GM19043 (cell line): Measurements from ENCODE around the gene CAMK2N1.

Experiments used
- ATAC-seq: cut with Tn5 transposase; IDR thresholded peaks from one replicate; pipeline ENCODE4 v1.9.1; 2021; ENCODE audit warnings: low read depth; ENCODE audit not compliant: unreplicated experiment

The CAMK2N1 gene

DNA sequence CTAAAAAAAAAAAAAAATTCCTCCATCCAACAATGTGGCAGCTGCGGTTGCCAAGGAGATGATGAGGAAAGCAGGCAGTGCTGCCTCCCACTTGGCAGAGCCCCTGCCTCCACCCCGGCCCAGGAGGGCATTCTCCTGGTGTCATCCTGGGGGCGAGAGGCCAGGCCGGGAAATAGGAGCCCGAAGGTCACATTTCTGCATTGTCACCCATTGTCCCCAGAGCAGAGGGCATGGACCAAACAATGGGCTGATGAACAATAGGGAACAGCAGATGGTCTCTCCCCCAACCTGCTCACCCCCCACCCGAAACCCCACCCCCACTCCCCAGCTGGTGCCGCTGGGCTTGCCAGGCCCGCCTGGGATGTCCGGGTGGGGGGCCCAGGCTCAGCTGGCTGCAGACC lies 37.3 kb downstream of the CAMK2N1 start:
- no peak for ATAC-seq

DNA sequence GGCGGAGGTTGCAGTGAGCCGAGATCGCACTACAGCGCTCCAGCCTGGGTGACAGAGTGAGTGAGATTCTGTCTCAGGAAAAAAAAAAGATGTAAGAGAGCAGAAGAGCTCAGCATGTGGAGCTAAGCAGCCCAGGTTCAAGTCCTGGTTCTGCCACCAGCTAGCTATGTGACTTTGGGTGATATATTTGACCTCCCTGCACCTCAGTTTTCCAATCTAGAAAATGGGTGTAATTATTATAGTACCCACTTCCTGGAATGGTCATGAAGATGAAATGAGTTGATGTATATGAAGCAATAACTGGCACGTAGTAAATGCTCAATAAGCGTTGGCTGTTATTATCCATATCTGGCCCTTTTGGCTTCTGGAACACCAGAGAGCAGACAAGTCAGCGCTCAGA lies 38.2 kb downstream of the CAMK2N1 start:
- ATAC-seq = no peak

DNA sequence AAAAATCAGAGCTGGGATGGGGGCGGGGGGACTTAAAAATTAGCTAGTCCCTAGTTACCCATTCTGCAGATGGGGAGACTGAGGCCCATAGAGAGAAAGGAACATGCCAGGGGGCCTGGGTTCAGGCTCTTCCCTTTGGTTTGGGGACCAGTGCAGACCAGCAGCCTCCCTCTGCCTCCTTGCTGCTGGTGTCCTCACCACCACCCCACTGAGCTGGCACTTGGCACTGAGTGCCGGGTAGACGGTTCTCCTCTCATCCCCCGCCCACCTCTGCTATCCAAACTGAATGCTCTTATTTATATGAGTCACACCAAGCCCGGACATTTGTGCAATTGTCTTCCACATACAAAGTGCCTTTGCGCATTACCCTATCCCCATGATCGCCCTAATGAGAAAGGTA lies 39.2 kb downstream of the CAMK2N1 start:
- ATAC-seq = no peak

DNA sequence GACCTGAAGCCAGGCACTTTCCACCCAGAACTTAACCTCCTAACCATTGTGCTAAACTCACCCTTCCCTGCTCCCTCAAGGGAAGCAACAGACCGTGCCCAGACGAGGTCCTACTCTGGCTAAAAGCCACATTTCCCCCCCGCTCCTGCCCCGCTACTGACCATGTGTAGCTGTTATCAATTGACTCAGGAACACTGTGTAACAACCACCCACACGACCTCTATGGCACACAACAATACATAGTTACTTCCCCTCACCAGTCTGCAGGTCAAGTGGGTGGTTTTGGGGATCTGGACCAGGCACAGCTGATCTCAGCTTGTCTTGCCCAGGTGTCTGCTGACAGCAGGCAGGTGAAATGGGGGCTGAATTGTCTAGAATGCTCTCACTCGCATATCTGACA lies 40.1 kb downstream of the CAMK2N1 start:
- ATAC-seq = no peak

DNA sequence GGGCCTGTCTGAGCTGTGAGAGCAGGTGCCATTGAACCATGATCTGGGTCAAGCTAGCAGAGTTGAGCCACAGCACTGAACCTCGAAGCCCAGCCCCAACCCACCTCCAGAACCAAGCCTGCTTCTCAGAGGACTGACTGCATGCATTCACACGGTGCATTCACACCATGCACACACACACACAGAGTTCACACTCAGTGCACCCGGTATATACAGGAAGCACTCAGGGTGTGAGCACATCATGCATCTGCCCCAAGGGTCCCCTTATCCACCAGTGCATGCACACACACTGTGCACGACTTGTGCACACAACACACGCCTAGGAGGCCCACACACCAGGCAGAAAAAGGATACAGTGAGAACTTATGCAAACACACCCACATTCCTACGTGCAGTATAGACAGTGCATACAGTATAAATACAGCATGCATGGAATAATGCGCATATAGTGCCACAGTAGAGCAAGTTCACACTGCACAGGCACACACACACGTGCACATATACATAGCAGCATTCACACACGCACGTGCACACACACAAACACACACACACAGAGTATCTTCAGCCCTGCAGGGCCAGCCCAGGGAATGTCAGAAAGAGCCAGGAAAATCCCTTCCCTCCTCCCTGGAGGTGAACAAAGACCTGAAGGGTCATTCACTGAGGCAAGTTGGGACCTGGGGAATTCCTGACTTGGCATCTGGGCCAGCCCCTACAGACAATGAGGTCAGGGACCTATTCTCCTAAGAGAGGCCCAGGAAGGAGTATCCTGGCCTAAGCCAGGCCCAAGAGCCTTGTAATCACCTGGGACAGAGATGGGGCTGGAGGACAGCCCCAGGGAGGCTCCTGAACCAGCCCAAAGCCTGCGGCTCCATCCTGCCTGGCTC lies 42.1 kb downstream of the CAMK2N1 start:
- no peak for ATAC-seq

DNA sequence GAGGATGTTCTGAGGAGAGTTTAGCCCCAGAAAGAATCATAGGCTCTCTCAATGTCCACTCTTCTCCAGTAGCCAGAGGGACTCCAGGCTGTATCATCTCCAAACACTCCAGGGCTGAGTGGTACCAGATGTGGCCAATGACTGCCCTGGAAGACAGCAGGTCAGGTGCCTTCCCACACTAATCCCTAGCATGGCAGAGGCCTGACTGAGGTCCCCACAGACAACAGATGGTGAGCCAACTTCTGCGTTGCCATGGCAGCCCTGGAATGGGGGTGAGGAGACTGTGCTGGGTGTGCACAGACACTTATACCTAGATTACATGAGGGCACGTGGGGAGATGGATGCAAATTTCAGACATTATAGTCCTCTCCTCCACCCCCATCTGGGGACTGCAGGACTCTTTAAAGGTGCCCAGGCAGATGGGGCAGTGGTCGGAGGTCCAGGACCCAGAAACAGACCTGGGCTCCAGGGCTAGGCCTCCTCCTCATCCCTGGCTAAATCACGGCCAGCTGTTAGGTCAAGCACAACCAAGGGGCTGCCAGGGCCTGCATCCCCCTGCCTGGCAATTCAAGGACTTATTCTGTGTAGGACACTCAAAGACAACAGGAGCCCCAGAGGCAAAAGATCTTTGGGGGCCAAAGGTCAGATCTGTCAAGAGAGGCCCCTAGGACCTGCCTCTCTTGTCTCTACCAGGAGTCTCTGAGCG lies 42.9 kb downstream of the CAMK2N1 start:
- ATAC-seq = no peak

DNA sequence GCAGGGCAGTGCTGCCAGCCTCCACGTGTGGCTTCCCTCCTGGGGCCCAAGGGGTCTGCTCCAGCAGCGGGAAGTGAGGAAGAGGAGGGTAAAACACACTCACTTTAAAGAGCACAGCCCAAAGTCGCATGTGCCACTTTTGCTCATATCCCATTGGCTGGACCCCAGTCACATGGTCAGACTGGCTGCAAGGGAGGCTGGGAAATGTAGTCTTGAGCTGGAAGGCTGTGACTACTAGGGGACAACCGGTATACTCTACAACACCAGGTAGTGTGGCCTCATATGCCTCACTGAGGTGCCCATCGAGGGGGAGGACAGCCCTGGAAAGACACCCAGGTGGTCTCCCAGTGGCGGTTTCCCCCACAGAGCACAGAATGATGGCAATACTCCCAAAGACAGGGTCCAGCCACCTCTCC lies 45.2 kb downstream of the CAMK2N1 start:
- no peak for ATAC-seq

DNA sequence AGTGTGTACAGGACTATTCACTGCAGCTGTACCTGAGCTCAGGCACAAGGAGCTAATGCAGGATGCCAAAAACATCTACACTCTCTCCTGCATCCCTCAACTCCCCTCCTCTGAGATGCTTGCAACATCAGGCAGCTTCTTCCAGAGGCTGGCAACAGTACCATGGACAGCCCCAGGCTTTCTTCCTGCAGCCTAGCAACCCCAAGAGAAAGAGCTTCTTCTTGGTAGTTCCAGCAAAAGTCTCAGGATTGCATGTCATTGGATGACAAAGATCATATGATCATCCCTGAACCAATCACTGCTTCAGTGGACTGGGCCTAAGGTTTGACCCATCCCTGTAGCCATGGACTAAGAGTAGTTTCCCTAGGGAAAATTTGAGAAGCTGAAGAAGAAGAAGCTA lies 46.7 kb downstream of the CAMK2N1 start:
- no peak for ATAC-seq

DNA sequence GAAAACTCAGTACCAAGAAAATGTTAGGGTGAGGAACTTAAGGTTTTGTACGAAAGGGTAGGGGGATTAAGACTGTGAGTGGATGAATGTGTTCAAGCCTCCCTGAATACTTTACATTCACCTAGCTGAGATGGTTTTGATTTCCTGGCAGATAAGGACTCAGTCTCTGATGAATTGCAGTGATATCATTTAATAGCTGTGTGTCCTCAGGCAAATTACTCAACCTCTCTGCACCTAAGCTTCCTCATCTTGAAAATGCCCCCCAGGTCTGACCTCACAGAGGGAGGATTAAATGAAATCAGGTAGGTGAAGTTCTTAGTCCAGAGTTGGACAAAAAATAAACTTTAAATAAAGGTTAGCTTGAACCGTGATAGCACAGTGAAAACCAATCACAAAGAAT lies 48.4 kb downstream of the CAMK2N1 start:
- ATAC-seq = no peak

DNA sequence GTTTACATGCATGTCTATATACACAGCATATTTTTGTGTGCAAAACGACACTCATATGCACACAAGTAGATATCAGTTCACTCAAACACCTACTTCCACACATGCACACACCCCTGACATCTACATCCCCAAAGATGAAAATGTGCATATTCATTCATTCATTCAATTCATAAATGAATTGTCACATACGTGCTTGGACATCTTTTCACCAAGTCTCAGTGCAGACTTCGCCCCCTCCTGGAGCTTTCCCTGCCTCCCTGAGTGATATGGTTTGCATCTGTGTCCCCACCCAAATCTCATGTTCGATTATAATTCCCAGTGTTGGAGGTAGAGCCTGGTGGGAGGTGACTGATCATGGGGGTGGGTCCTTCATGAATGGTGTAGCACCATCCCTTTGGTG lies 53.1 kb downstream of the CAMK2N1 start:
- ATAC-seq = no peak
